ENCODE results near the gene KIF11.

KIF11 gene

GRCh38 chr10:92688927-92689662 is 96.2 kb downstream of the KIF11 start:
- no peak for DNase-seq

- no peak for DNase-seq
Observed at GRCh38 chr10:92689663-92690210, 96.8 kb downstream of the KIF11 start, which contains the start of gene HHEX. Gene HHEX (plus strand): TSS chr10:92689955. CDS start chr10:92689987, 32 bp downstream.

- peak; percentile 57 for DNase-seq
Observed at GRCh38 chr10:92690211-92690914, 97.4 kb downstream of the KIF11 start.

- no peak for DNase-seq
Observed at GRCh38 chr10:92690915-92691590, 98.1 kb downstream of the KIF11 start.

- no peak for DNase-seq
Observed at GRCh38 chr10:92691591-92692079, 98.7 kb downstream of the KIF11 start.

- DNase-seq, result no peak
Observed at GRCh38 chr10:92692080-92692671, 99.2 kb downstream of the KIF11 start.

- no peak for DNase-seq
Observed at GRCh38 chr10:92692697-92693533, 100.0 kb downstream of the KIF11 start.

GRCh38 chr10:92693534-92693893 is 100.6 kb downstream of the KIF11 start:
- DNase-seq, result no peak

GRCh38 chr10:92695679-92696605 is 103.0 kb downstream of the KIF11 start:
- no peak for DNase-seq

GRCh38 chr10:92696606-92697383 is 103.9 kb downstream of the KIF11 start:
- no peak for DNase-seq

GRCh38 chr10:92697663-92698511 is 105.0 kb downstream of the KIF11 start:
- DNase-seq, result no peak

- no peak for DNase-seq
Observed at GRCh38 chr10:92699193-92699517, 106.2 kb downstream of the KIF11 start.

GRCh38 chr10:92699518-92700381 is 106.8 kb downstream of the KIF11 start:
- DNase-seq, result no peak

- DNase-seq, result no peak
Observed at GRCh38 chr10:92702301-92702916, 109.5 kb downstream of the KIF11 start.
